K562 (cell line): ENCODE results near the gene TENT4A. TPM values are rescaled to one million over a fixed set of nuclear protein-coding genes. Genes with fewer than 3 reads are reported as not detected.

Experiments used
- BRCA1 ChIP-seq, 2 experiments: fragments of 450-650 bp in 1 of 2; sonication (generic) in 1 of 2; formaldehyde crosslinking in 1 of 2; IDR thresholded peaks; 2 replicates each; pipeline versions ENCODE4 v1.5.0 to v1.6.1; 2017 to 2020; ENCODE audit warnings: mild to moderate bottlenecking in 1 of 2, missing genetic modification reagents in 1 of 2
- BRF2 ChIP-seq: IDR thresholded peaks from 3 replicates; pipeline ENCODE4 v1.6.1; 2011; ENCODE audit warnings: borderline replicate concordance, mild to moderate bottlenecking; ENCODE audit not compliant: insufficient read length, insufficient read depth
- CBFB ChIP-seq: sonication (generic); formaldehyde crosslinking; IDR thresholded peaks from 2 replicates; pipeline ENCODE4 v1.4.0; 2020; ENCODE audit warnings: mild to moderate bottlenecking, missing genetic modification reagents
- EGR1 ChIP-seq: fragments of 450-650 bp; conservative IDR thresholded peaks from 2 replicates; pipeline ENCODE4 v1.6.1; 2017; ENCODE audit warnings: mild to moderate bottlenecking
- EP300 ChIP-seq: IDR thresholded peaks from 2 replicates; pipeline ENCODE4 v1.6.1; 2012; ENCODE audit warnings: low read length, improper control_type of control experiment
- EP400 ChIP-seq: fragments of 450-650 bp; IDR thresholded peaks from 2 replicates; pipeline ENCODE4 v1.6.1; 2017; ENCODE audit warnings: antibody characterized with exemption, mild to moderate bottlenecking, moderate library complexity
- GATAD2B ChIP-seq: fragments of 450-650 bp; IDR thresholded peaks from 2 replicates; pipeline ENCODE4 v1.6.1; 2017; ENCODE audit warnings: mild to moderate bottlenecking, borderline replicate concordance
- GTF2E2 ChIP-seq: fragments of 200-800 bp; sonication (Bioruptor generic); IDR thresholded peaks from 2 replicates; pipeline ENCODE4 v1.6.1; 2016; ENCODE audit warnings: missing genetic modification characterization, missing compliant biosample characterization
- HNRNPK ChIP-seq: fragments of 200-400 bp; formaldehyde crosslinking; IDR thresholded peaks from one replicate; pipeline ENCODE4 v1.6.1; 2018; ENCODE audit warnings: mild to moderate bottlenecking, low read depth, low read length; ENCODE audit not compliant: poor library complexity, severe bottlenecking
- MYNN ChIP-seq, 2 experiments: sonication (generic); formaldehyde crosslinking in 1 of 2; IDR thresholded peaks; 2 replicates each; pipeline versions ENCODE4 v1.5.0 to v1.6.1; 2016 to 2020; ENCODE audit warnings: antibody characterized with exemption in 1 of 2, missing genetic modification reagents in 1 of 2
- NEUROD1 ChIP-seq: fragments of 150-350 bp; IDR thresholded peaks from 2 replicates; pipeline ENCODE4 v1.6.1; 2014; ENCODE audit warnings: borderline replicate concordance, low read length, low read depth; ENCODE audit not compliant: partially characterized antibody
- SIN3B ChIP-seq: fragments of 450-650 bp; IDR thresholded peaks from 2 replicates; pipeline ENCODE4 v1.6.1; 2017; ENCODE audit warnings: low read depth, mild to moderate bottlenecking, moderate library complexity
- SOX6 ChIP-seq: fragments of 450-650 bp; IDR thresholded peaks from 2 replicates; pipeline ENCODE4 v1.6.1; 2014; ENCODE audit warnings: mild to moderate bottlenecking
- SRSF1 ChIP-seq: fragments of 200-400 bp; formaldehyde crosslinking; IDR thresholded peaks from 2 replicates; pipeline ENCODE4 v1.6.1; 2017; ENCODE audit warnings: mild to moderate bottlenecking, low read depth, low read length, moderate library complexity
- SRSF3 ChIP-seq: fragments of 200-400 bp; formaldehyde crosslinking; IDR thresholded peaks from 2 replicates; pipeline ENCODE4 v1.6.1; 2016; ENCODE audit warnings: mild to moderate bottlenecking, low read length, moderate library complexity; ENCODE audit not compliant: insufficient read depth
- TAF1 ChIP-seq: IDR thresholded peaks from 2 replicates; pipeline ENCODE4 v1.6.1; 2011; ENCODE audit warnings: mild to moderate bottlenecking, low read length, moderate library complexity; ENCODE audit not compliant: insufficient read depth, control insufficient read depth, severe bottlenecking; ENCODE audit errors: extremely low read depth
- TFE3 ChIP-seq: fragments of 450-650 bp; formaldehyde crosslinking; IDR thresholded peaks from 2 replicates; pipeline ENCODE4 v1.4.0; 2020; ENCODE audit warnings: mild to moderate bottlenecking, mixed read lengths
- XRCC3 ChIP-seq: fragments of 450-650 bp; IDR thresholded peaks from 2 replicates; pipeline ENCODE4 v1.6.1; 2017; ENCODE audit warnings: mild to moderate bottlenecking, moderate library complexity
- XRCC5 ChIP-seq: fragments of 200-400 bp; formaldehyde crosslinking; IDR thresholded peaks from 2 replicates; pipeline ENCODE4 v1.6.1; 2017; ENCODE audit warnings: low read depth, mild to moderate bottlenecking, low read length
- ZBTB5 ChIP-seq: fragments of 450-650 bp; IDR thresholded peaks from 2 replicates; pipeline ENCODE4 v1.6.1; 2017; ENCODE audit warnings: antibody characterized with exemption
- ZBTB8A ChIP-seq: fragments of 450-650 bp; IDR thresholded peaks from 2 replicates; pipeline ENCODE4 v1.6.1; 2018; ENCODE audit warnings: mild to moderate bottlenecking, moderate library complexity; ENCODE audit not compliant: partially characterized antibody
- ZNF277 ChIP-seq: fragments of 250-450 bp; sonication (Bioruptor Pico); IDR thresholded peaks from 2 replicates; pipeline ENCODE4 v1.8.0; 2022; ENCODE audit warnings: inconsistent platforms, mild to moderate bottlenecking, moderate library complexity, borderline replicate concordance
- polyA plus RNA-seq, 8 experiments: library from polyadenylated mRNA; depleted of rRNA in 4 of 8; stranded (reverse) in 5 of 8; unstranded in 3 of 8; fragments of >200 nt; fragmentation: Nextera tagmentation in 2 of 8; fragmentation: Illumina TruSeq in 1 of 8; extraction: Ambion mirVana in 2 of 8; extraction: Trizol in 1 of 8; gene quantifications; 2 replicates each; pipeline versions ENCODE4 v1.2.1 to v1.2.3, GENCODE V29; 2011 to 2014; ENCODE audit warnings: inconsistent platforms in 1 of 8, missing spikeins in 1 of 8
- total RNA-seq, 7 experiments: library from RNA; depleted of rRNA in 6 of 7; stranded (reverse); fragments of >200 nt in 6 of 7; fragmentation: Illumina TruSeq in 2 of 7; extraction: Trizol in 2 of 7; gene quantifications; 2 replicates each; pipeline versions ENCODE4 v1.2.1 to v1.2.3, GENCODE V29; 2011 to 2021; ENCODE audit warnings: low replicate concordance in 1 of 7

TENT4A gene
- total and polyA plus RNA-seq, 9 of the 15 experiments (the other 6 are each of a cell fraction or from before 2014, with no cell fraction given): 1.3 to 27.3 (median 13.0) TPM

GRCh38 chr5:6765612-6766525 lies 52.6 kb downstream of the TENT4A start (continued):
- no peak for TF ChIP-seq CBFB (CRISPR knock-in tag)
- TF ChIP-seq HNRNPK: no peak
- no peak for TF ChIP-seq SIN3B
- TF ChIP-seq BRF2: no peak
- no peak for TF ChIP-seq MYNN (IDR thresholded peaks at IDR 0.05)
- no peak for TF ChIP-seq MYNN (CRISPR knock-in tag; IDR thresholded peaks at IDR 0.05)
- TF ChIP-seq SRSF3: no peak
- no peak for TF ChIP-seq SRSF1
- TF ChIP-seq GTF2E2 (tag): no peak
- TF ChIP-seq GATAD2B: no peak
- no peak for TF ChIP-seq XRCC3
- TF ChIP-seq EP400: no peak
- TF ChIP-seq EGR1: no peak
- TF ChIP-seq ZBTB8A: no peak
- TF ChIP-seq EP300: no peak
- 0 out of 2 replicates have a peak, but pooled peaks have one; percentile 36 for TF ChIP-seq XRCC5
- no peak for TF ChIP-seq TAF1
- TF ChIP-seq NEUROD1: no peak
- TF ChIP-seq TFE3 (CRISPR knock-in tag): no peak
- TF ChIP-seq ZNF277: no peak
- TF ChIP-seq BRCA1 (IDR thresholded peaks at IDR 0.05): no peak
- TF ChIP-seq BRCA1 (CRISPR knock-in tag; IDR thresholded peaks at IDR 0.05): no peak
- TF ChIP-seq ZBTB5: no peak
- no peak for TF ChIP-seq SOX6
